Prostate gland (tissue), 2 donors: ENCODE results near the gene TFF2.

ENCODE experiments used
- POLR2A ChIP-seq: fragments of 450-650 bp; IDR thresholded peaks from one replicate; pipeline ENCODE4 v1.6.1; 2016; ENCODE audit warnings: antibody characterized with exemption, mild to moderate bottlenecking
- TF ChIP-seq, protein P1 (sequence below), 4 experiments: fragments of 200-600 bp in 2 of 4; fragments of 450-650 bp in 2 of 4; sonication (generic) in 2 of 4; IDR thresholded peaks; 1 replicate in 3 of 4; 2 replicates in 1 of 4; pipeline ENCODE4 v1.5.1; 2016 to 2019; ENCODE audit warnings: antibody characterized with exemption in 4 of 4, mild to moderate bottlenecking in 2 of 4, moderate library complexity in 2 of 4

DNA sequence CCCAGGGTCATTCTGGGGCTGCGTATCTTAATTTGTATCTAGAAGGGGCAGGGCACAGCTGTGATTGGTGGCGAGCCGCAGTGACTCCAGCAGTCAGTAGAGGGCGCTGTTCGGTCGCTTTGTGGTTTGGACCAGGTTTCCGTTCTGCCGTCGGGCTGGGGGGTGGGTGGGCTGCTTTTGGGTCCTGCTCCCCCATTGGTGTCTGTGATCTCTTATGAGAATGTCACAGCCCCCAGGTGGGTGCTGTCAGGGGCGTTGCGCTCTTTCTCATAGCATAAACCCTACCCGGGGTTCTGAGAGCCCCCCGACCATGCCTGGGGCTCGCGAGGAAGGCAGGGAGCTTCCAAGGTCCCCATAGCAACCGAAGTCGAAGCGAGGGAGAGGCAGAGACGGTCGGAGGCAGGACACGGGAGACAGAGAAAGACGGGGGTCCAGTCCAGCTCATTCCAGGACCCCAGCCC is 41.0 kb downstream of the TFF2 start:
- TF ChIP-seq, protein P1, sequence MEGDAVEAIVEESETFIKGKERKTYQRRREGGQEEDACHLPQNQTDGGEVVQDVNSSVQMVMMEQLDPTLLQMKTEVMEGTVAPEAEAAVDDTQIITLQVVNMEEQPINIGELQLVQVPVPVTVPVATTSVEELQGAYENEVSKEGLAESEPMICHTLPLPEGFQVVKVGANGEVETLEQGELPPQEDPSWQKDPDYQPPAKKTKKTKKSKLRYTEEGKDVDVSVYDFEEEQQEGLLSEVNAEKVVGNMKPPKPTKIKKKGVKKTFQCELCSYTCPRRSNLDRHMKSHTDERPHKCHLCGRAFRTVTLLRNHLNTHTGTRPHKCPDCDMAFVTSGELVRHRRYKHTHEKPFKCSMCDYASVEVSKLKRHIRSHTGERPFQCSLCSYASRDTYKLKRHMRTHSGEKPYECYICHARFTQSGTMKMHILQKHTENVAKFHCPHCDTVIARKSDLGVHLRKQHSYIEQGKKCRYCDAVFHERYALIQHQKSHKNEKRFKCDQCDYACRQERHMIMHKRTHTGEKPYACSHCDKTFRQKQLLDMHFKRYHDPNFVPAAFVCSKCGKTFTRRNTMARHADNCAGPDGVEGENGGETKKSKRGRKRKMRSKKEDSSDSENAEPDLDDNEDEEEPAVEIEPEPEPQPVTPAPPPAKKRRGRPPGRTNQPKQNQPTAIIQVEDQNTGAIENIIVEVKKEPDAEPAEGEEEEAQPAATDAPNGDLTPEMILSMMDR (IDR thresholded peaks at IDR 0.05): peak; percentile 68 to 87 (median 74)
- TF ChIP-seq POLR2A: no peak
